ENCODE measurements around the gene PNMA8B.
"Not testable (repeated sequence)": the region's sequence is repeated elsewhere in the genome, so short reads cannot be mapped to it uniquely, and the experiment has no call there.

PNMA8B gene

DNA sequence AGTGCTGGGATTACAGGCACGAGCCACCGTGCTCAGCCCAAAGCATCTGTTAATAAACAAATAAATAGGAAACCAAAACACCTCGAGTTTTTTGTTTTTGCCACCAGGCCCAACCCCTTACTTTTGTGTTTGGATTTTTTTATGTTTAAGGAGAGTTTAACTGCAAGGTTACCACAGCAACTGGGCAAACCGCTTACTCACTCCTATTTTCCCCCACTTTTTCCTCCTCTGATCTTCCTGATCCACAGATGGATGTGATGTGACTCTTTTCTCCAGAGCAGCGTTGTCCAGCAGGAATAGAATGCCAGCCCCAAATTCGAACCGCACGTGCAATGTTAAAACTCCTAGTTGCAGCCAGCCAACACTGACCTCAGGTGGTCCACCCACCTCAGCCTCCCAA is 2.1 kb upstream of the PNMA8B start:
- Mint-ChIP-seq H3K36me3 (peaks cover 5% of the 10 kb centered on the region), H3K9me3 (no peaks in the 10 kb centered on the region), H3K27ac (no peak overlapping the region), H3K4me3 (no peak overlapping the region), H3K27me3 (peaks cover 82% of the 10 kb centered on the region), H3K4me1 (peaks cover 20% of the 10 kb centered on the region)
- CTCF ChIA-PET, result interaction anchor here (2.0 kb wide), 1 partner anchor 16 kb away, joined by 5 read pairs; no protein-coding TSS in a partner anchor
- no peak for DNase-seq

DNA sequence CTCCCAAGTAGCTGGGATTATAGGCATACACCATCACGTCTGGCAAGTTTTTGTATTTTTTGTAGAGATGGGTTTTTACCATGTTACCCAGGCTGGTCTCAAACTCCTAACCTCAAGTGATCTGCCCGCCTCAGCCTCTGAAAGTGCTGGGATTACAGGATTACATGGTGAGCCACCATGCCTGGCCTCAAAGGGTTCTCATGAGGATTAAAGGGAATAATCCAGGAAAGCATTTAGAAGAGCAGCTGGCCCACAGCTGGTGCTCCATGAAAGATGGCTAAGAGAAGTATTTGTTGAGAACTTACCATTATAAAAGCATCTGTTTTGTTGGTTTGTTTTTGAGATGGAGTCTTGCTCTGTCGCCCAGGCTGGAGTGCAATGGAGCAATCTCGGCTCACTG is 1.2 kb upstream of the PNMA8B start:
- not testable (repeated sequence) for H3K27ac Mint-ChIP-seq, H3K36me3 Mint-ChIP-seq, DNase-seq, H3K9me3 Mint-ChIP-seq, H3K4me3 Mint-ChIP-seq
- peaks cover 88% of the 10 kb centered on the region for H3K27me3 Mint-ChIP-seq
- H3K4me1 Mint-ChIP-seq, result peaks cover 22% of the 10 kb centered on the region
- CTCF ChIA-PET, result interaction anchor here (0.9 kb wide), 1 partner anchor 17 kb away, joined by 3 read pairs; no protein-coding TSS in a partner anchor

DNA sequence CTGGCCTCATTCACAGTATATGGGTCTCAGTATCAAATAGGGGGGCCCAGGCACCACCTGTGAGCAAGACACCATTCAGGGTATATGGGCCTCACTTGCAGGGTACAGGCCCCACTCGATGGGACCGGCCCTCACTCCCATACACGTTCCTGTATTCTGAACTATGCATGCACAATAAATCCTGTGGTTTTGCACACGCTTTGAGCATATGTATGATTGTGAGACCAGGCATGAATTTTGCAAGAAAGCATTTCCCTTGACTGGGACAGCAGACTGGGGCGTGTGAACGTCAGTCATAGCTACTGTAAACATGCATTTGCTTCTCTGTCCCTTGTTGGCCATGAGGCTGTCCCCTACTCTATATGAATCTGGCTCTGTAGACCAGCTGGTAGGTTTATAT is 637 bp upstream of the PNMA8B start:
- peaks cover 22% of the 10 kb centered on the region for H3K4me1 Mint-ChIP-seq
- H3K36me3 Mint-ChIP-seq, result peaks cover 5% of the 10 kb centered on the region
- DNase-seq, result no peak
- peaks cover 91% of the 10 kb centered on the region for H3K27me3 Mint-ChIP-seq
- no peaks in the 10 kb centered on the region for H3K9me3 Mint-ChIP-seq
- no peak overlapping the region for H3K27ac Mint-ChIP-seq
- CTCF ChIA-PET, result interaction anchor here (0.9 kb wide), 1 partner anchor 18 kb away, joined by 3 read pairs; no protein-coding TSS in a partner anchor
- H3K4me3 Mint-ChIP-seq, result no peak overlapping the region

DNA sequence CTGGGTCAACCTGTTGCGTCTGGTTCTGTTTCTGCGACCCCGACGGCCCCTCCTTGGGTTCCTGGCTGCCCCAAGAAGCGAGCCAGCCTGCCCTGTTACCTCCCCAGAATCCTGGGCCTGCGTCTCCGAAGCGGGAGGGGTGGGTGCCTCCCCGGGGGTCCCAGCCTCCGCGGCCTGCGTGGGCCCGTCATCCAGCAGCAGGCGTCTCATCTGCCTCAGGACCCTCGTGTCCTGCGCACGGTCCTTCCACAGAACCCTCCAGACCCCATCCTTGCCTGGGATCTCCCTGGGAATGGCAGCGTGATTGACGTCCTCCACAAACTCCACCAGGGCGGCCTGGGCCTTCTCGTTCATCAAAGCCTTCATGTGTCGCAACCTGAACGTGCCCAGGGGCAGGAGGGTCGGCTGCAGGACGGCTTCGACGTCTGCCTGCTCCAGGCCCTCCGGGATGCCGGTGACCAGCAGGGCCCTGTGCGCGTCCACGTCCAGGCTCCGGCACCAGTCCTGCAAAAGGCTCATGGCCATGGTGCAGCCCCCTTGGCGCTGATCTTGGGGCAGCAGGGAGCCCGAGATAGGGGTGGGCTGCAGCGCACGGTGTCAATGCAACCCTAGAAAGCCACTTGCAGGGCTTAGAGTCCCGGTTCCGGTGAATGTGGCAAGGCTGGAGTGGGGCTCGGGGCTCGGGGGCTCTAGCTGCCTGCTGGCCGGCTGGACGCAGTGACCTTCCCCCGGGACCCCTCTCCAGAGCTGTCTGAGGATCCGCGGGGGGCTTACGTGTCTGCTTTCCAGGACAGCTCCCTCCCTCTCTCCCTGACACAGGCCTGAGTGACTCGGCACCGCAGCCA is 504 bp downstream of the PNMA8B start:
- Mint-ChIP-seq H3K27ac (no peak overlapping the region), H3K4me1 (peaks cover 23% of the 10 kb centered on the region), H3K27me3 (peaks cover 94% of the 10 kb centered on the region), H3K9me3 (no peaks in the 10 kb centered on the region), H3K36me3 (peaks cover 5% of the 10 kb centered on the region), H3K4me3 (peak overlapping the region; percentile 70)
- DNase-seq, result no peak
- CTCF ChIA-PET, result no interaction called here

DNA sequence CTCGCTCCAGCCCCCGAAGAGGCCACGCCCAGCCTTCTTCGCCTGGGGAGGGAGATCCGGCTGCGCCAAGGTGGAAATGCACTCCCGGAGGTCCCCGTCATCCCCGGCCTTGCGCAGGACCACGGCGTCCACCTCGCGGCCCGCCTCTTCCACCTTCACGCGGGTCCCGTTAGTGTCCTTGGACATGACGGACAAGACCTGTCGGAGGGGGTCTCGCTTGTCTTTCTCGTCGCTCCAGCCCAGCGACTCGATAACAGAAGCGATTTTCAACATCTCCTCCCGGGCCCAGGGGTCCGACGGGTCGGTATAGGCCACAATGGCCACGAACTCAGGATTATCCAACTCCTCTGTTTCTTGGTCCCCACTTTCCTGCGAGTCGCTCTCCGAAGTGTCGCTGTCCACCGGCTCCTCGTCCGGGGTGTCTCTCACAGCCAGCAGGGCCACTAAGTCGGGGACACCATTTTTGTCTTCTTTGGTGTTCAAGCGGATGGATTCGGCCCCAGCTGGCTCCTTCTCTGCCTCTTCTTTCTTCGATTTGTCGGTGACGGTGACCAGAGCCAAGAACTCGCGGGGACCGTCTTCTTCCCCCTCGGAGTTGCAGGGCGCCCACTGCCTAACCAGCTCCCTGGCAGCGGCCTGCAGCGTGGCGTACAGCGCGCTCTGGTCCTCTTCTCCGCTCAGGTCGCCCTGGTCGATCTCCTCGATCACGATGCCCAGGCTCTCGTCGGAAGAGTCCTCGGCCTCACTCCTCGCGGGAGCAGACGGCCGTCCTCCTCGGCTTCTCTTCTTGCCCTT is 1.3 kb downstream of the PNMA8B start:
- Mint-ChIP-seq H3K4me1 (peaks cover 28% of the 10 kb centered on the region), H3K36me3 (peaks cover 5% of the 10 kb centered on the region), H3K27ac (peak overlapping the region; percentile 55), H3K4me3 (peak overlapping the region; percentile 70), H3K9me3 (no peaks in the 10 kb centered on the region), H3K27me3 (peaks cover 94% of the 10 kb centered on the region)
- CTCF ChIA-PET, result no interaction called here
- no peak for DNase-seq

DNA sequence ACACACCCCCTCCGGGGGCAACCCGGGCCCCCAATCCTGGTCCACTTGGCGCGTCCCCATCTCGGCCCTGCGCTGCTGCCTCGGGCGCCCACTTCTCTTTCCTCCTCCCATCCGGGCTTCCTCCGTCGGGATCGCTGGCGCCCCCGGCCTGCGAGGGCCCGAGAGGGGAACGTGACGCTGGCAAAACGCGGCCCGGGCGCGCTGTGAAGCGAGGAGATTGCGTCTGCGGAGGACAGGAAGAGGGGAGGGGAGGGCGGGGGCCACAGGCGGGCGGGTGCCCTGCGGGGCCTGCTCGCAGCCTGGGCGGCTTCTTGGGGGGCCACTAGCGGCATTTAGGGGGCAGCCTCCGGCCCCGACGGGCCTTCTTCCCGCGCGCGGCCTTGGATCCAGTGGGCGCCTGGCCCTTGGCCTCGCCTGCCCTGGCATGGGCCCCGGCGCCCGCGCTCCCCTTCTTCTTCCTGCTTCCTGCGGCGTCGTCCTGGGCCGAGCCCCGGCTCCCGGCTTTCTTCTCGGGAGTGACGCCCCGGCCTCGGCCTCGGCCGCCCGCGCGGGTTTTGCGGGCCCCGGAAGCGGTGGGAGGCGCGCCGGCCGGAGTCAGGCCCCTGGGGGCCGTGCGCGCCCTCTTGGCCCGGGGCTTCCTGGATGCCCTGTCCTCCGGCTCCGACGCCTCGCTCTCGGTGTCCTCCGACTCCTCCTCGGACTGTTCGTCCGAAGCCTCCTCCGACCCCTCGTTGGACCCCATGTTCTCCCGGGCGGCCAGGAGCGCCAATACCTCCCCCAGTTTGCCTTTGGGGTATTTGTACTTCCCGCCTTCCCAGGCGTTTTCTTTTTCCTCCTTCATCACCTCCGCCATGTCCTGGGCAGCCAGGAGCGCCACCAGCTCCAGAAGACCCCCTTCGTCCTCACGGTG is 2.2 kb downstream of the PNMA8B start:
- peaks cover 31% of the 10 kb centered on the region for H3K4me1 Mint-ChIP-seq

DNA sequence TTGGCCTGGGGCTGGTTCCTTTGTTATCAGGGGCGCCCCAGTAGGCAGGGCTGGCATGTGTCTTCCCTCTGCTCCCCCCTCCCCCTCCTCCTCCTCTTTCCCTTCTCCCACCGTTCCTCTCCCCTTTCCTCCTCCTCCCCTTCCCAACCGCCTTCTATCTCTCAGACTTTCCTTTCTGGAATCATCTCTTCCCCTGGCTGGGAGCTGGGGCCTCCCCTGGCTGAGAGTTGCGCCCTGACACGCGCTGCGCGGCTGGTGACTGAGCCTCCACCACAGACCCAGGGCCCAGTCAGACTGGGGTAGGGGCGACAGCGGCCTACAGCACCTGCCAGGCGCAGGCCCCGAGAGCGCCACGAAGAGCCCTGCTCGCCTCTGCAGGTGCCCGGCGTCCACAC is 2.8 kb downstream of the PNMA8B start:
- peaks cover 98% of the 10 kb centered on the region for H3K27me3 Mint-ChIP-seq
- H3K4me3 Mint-ChIP-seq, result peak overlapping the region; percentile 67
- H3K4me1 Mint-ChIP-seq, result peaks cover 34% of the 10 kb centered on the region
- CTCF ChIA-PET, result no interaction called here
- H3K27ac Mint-ChIP-seq, result no peak overlapping the region
- no peak for DNase-seq
- peaks cover 5% of the 10 kb centered on the region for H3K36me3 Mint-ChIP-seq
- no peaks in the 10 kb centered on the region for H3K9me3 Mint-ChIP-seq

More for the DNA sequence above, 2.2 kb downstream of the PNMA8B start:
- H3K9me3 Mint-ChIP-seq, result no peaks in the 10 kb centered on the region
- H3K36me3 Mint-ChIP-seq, result peaks cover 5% of the 10 kb centered on the region
- DNase-seq, result peak; percentile 71
- H3K27me3 Mint-ChIP-seq, result peaks cover 97% of the 10 kb centered on the region
- CTCF ChIA-PET, result no interaction called here
- peak overlapping the region; percentile 58 for H3K27ac Mint-ChIP-seq
- H3K4me3 Mint-ChIP-seq, result peak overlapping the region; percentile 70

DNA sequence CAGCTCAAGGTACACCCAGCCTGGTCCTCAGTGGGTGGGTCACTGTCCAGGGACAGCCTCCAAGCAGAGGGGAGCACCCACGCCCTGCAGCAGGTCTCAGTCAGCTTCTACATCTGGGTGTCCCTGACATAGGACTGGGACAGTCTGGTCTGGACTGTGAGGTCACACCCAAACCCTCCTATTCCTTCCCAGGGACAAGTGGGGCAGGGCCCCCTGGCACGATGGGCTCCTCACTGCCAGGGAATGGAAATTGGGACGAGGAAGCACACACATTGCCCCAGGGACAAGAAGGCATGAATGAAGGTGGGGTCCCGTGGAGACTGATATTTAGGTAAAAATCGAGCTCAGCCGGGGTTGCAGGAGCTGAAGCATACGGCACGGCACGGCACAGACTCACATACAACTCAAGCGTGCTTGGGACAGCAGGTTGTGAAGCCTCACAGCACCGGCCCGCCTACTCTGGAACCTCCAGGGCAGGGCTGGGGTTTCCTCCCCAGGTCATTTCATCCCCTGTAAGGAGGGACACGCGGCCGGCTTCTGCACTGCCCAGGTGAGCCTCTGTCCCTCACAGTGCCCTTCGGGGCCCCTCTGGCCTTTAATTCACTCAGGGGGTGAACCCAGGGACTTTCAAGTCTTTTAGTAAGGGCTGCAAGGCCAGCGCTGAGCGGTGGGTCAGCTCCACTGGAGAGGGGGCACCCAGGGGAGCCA is 3.5 kb downstream of the PNMA8B start:
- Mint-ChIP-seq H3K9me3 (no peaks in the 10 kb centered on the region), H3K27ac (no peak overlapping the region), H3K4me1 (peaks cover 34% of the 10 kb centered on the region), H3K4me3 (peak overlapping the region; percentile 67), H3K36me3 (peaks cover 5% of the 10 kb centered on the region), H3K27me3 (peaks cover 99% of the 10 kb centered on the region)
- DNase-seq, result no peak
- CTCF ChIA-PET, result interaction anchor here (1.1 to 2.9 kb wide), 2 partner anchors 51 to 90 kb away, joined by 3 to 13 read pairs; no protein-coding TSS in a partner anchor

DNA sequence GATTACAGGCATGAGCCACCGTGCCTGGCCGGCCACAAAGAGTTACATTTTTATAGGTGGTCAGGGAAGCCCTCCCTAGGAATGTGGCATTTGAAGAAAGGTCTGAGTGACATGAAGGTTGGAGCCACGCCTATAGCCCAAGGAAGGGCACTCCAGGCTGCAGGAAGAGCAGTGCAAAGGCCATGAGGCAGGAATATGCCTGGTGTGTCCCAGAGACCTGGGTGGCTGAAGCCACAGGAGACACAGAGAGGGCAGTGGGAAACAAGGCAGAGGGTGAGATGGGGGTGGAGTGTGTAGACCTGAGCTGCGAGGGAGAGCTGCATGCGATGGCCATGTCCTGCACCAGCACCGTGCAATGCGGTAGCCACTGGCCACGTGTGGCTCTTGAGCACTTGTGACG is 4.9 kb downstream of the PNMA8B start:
- H3K9me3 Mint-ChIP-seq, result no peaks in the 10 kb centered on the region
- H3K27me3 Mint-ChIP-seq, result peaks cover 97% of the 10 kb centered on the region
- CTCF ChIA-PET, result interaction anchor here (0.9 to 2.9 kb wide), 5 partner anchors 24 to 89 kb away, joined by 3 to 13 read pairs (median 3); no protein-coding TSS in a partner anchor
- no peak overlapping the region for H3K4me3 Mint-ChIP-seq
- no peak overlapping the region for H3K27ac Mint-ChIP-seq
- peaks cover 34% of the 10 kb centered on the region for H3K4me1 Mint-ChIP-seq
- no peak for DNase-seq
- peaks cover 5% of the 10 kb centered on the region for H3K36me3 Mint-ChIP-seq

DNA sequence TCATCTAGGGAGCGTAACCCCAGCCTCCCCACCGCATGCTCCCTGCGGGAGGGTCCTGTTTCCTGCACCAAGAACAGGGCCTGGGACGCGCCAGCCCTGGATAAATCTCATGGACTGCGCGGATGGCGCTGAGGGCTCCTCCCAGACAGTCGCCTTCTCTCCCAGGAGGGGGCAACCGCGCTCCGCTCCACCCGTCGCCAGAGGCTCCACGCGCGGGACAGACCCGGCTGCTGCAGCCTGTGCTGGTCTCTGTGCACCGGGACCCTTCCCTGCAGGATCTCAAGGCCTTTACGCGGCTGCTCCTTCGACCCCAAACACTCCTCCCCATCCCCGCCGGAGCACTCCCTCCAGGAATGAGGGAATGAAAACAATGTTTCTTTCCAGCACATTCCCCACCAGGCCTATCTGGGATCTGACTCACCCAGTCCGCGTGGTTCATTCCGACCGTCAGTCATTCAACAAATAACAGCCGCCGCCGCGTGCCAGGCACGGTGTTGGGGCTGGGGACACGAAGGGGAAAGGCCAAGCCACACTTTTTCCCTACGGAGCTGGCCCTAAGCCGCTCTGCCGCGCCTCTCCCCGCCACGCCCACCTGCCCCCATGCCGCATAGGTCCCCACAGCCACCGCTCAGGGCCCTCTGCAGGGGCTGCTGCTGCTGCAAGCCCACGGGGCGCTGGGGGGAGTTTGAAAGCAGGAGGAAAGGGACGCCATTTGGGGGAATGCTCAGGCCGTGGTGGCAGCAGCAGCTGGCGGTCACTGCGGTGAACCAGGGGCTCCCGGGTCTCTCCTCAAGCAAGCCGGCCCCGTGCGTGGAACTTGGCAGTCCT is 6.0 kb downstream of the PNMA8B start:
- H3K9me3 Mint-ChIP-seq, result no peaks in the 10 kb centered on the region
- H3K36me3 Mint-ChIP-seq, result peaks cover 4% of the 10 kb centered on the region
- peak overlapping the region; percentile 79 for H3K27ac Mint-ChIP-seq
- peaks cover 95% of the 10 kb centered on the region for H3K27me3 Mint-ChIP-seq
- CTCF ChIA-PET, result interaction anchor here (0.9 to 2.9 kb wide), 6 partner anchors 25 to 210 kb away, joined by 3 to 30 read pairs (median 9); no protein-coding TSS in a partner anchor
- no peak overlapping the region for H3K4me3 Mint-ChIP-seq
- DNase-seq, result peak; percentile 49
- peaks cover 30% of the 10 kb centered on the region for H3K4me1 Mint-ChIP-seq

DNA sequence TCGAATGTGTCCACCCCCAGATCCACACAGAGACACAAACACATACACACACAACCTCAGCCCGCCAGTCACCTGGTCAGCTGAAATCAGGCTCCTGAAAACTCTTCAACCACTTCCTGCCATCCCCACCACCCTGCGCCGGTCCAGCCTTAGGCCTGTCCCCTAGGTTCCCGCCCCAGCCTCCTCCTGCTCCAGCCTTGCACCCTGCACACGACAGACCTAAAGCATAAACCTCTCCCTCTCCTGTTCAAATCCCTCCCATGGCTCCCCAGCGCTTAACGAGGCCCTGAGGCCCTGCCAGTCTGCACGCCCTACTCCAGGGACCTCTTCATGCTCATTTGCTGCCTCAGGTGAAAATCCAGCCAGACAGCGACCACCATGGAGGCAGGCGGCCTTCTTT is 7.1 kb downstream of the PNMA8B start:
- Mint-ChIP-seq H3K4me1 (peaks cover 20% of the 10 kb centered on the region), H3K36me3 (no peaks in the 10 kb centered on the region), H3K9me3 (no peaks in the 10 kb centered on the region), H3K27ac (no peak overlapping the region), H3K4me3 (no peak overlapping the region), H3K27me3 (peaks cover 93% of the 10 kb centered on the region)
- CTCF ChIA-PET, result interaction anchor here (0.7 to 2.7 kb wide), 5 partner anchors 26 to 209 kb away, joined by 3 to 30 read pairs (median 17); no protein-coding TSS in a partner anchor
- DNase-seq, result no peak

DNA sequence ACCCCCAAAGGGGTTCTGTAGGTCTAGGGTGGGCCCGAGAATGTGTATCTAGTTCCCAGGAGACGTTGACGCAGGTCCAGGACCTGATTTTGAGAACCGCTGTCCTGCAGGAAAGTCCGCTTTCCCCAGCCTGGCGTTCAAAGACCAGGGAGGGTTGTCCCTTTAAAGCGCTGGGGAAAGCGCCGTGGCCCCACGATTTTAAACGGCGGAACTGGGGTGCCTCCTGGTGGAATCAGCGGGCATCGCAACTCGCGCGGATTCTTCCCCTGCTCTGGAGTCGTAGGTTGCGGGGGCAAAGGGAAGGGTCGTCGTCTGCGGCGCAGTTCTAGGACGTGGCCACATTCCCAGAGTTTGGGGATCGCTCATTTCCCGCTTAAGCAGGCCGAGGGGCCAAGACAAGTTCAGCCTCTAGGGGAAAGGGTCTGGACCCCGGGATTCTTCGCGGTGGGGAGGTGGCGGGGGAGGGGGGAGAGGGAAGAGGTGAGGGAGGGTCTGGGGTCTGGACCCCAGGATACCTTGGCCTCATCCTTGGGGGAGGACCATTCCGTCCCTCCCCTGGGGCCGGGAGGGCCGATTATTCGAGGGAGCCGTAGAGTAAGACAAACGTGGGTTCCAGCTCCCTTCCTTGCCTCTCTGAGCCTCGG is 7.7 kb downstream of the PNMA8B start:
- H3K27ac Mint-ChIP-seq, result no peak overlapping the region
- peaks cover 18% of the 10 kb centered on the region for H3K4me1 Mint-ChIP-seq
- CTCF ChIA-PET, result interaction anchor here (0.9 to 2.7 kb wide), 7 partner anchors 27 to 208 kb away, joined by 3 to 30 read pairs (median 4); no protein-coding TSS in a partner anchor
- no peaks in the 10 kb centered on the region for H3K36me3 Mint-ChIP-seq
- peak; percentile 80 for DNase-seq
- H3K27me3 Mint-ChIP-seq, result peaks cover 91% of the 10 kb centered on the region
- H3K9me3 Mint-ChIP-seq, result no peaks in the 10 kb centered on the region
- H3K4me3 Mint-ChIP-seq, result no peak overlapping the region

All from activated naive CD4-positive, alpha-beta T cell treated with anti-CD3 and anti-CD28 coated beads, Interleukin-2, amount 10 ng/mL, durations not matched to agents 7 days and 5 days (primary cell).